Mesothelial cell of epicardium (in vitro differentiated cells): ENCODE results near the gene ZFYVE1. TPM values are rescaled to one million over a fixed set of nuclear protein-coding genes. Genes with fewer than 3 reads are reported as not detected.
"Not testable (repeated sequence)": the region's sequence is repeated elsewhere in the genome, so short reads cannot be mapped to it uniquely, and the experiment has no call there.

Experiments
- DNase-seq, 2 experiments: peaks; one replicate each; pipeline ENCODE4 v3.0.0; 2021; ENCODE audit warnings: low spot score in 2 of 2; ENCODE audit not compliant: unreplicated experiment in 2 of 2
- H3K27ac Mint-ChIP-seq: 2 replicates; pipeline ENCODE4 v1.8.0; 2021; ENCODE audit warnings: mixed read lengths
- H3K27me3 Mint-ChIP-seq: 2 replicates; pipeline ENCODE4 v1.8.0; 2021; ENCODE audit warnings: low read depth, mixed read lengths
- H3K36me3 Mint-ChIP-seq: 2 replicates; pipeline ENCODE4 v1.8.0; 2021; ENCODE audit warnings: mixed read lengths
- H3K4me1 Mint-ChIP-seq: 2 replicates; pipeline ENCODE4 v1.8.0; 2021; ENCODE audit warnings: mixed read lengths
- H3K4me3 Mint-ChIP-seq: 2 replicates; pipeline ENCODE4 v1.8.0; 2021; ENCODE audit warnings: mild to moderate bottlenecking, moderate library complexity, mixed read lengths
- H3K9me3 Mint-ChIP-seq: 2 replicates; pipeline ENCODE4 v1.8.0; 2021; ENCODE audit warnings: mixed read lengths
- CTCF ChIP-seq: fragments of 200-600 bp; sonication (generic); IDR thresholded peaks from one replicate; pipeline ENCODE4 v1.5.0; 2021; ENCODE audit warnings: antibody characterized with exemption; ENCODE audit not compliant: unreplicated experiment
- total RNA-seq: library from RNA; stranded (reverse); gene quantifications from 3 replicates; pipeline ENCODE4 v1.2.1, GENCODE V29; 2021

ZFYVE1 gene
- total RNA-seq, 1 donor from 2014 or later = 21.4 TPM

GRCh38 chr14:72970058-72970630 is 56.8 kb downstream of the ZFYVE1 start:
- DNase-seq = no peak
- Mint-ChIP-seq H3K36me3 (peaks cover 42% of the 10 kb centered on the region), H3K4me1 (no peaks in the 10 kb centered on the region), H3K4me3 (no peak overlapping the region), H3K27ac (no peak overlapping the region), H3K27me3 (no peaks in the 10 kb centered on the region), H3K9me3 (no peaks in the 10 kb centered on the region)
- no peak for TF ChIP-seq CTCF

- TF ChIP-seq CTCF = no peak
- DNase-seq = no peak
- H3K27me3 Mint-ChIP-seq = peaks cover 3% of the 10 kb centered on the region
- no peak overlapping the region for H3K4me3 Mint-ChIP-seq
- peaks cover 34% of the 10 kb centered on the region for H3K36me3 Mint-ChIP-seq
- no peaks in the 10 kb centered on the region for H3K9me3 Mint-ChIP-seq
- no peak overlapping the region for H3K27ac Mint-ChIP-seq
- H3K4me1 Mint-ChIP-seq = no peaks in the 10 kb centered on the region
Observed at GRCh38 chr14:72968316-72968715, 58.6 kb downstream of the ZFYVE1 start.

GRCh38 chr14:72966038-72966437 is 60.9 kb downstream of the ZFYVE1 start:
- no peaks in the 10 kb centered on the region for H3K9me3 Mint-ChIP-seq
- no peak for TF ChIP-seq CTCF
- H3K4me3 Mint-ChIP-seq = no peak overlapping the region
- peaks cover 35% of the 10 kb centered on the region for H3K36me3 Mint-ChIP-seq
- no peak for DNase-seq
- peaks cover 3% of the 10 kb centered on the region for H3K27me3 Mint-ChIP-seq
- no peaks in the 10 kb centered on the region for H3K4me1 Mint-ChIP-seq
- no peak overlapping the region for H3K27ac Mint-ChIP-seq

- no peak for TF ChIP-seq CTCF
- Mint-ChIP-seq H3K9me3 (no peaks in the 10 kb centered on the region), H3K4me3 (no peak overlapping the region), H3K27ac (no peak overlapping the region), H3K27me3 (peaks cover 3% of the 10 kb centered on the region), H3K36me3 (peaks cover 37% of the 10 kb centered on the region), H3K4me1 (no peaks in the 10 kb centered on the region)
- no peak for DNase-seq
Observed at GRCh38 chr14:72965249-72965648, 61.7 kb downstream of the ZFYVE1 start.

- Mint-ChIP-seq H3K4me3 (no peak overlapping the region), H3K9me3 (no peaks in the 10 kb centered on the region), H3K4me1 (no peaks in the 10 kb centered on the region), H3K27me3 (peaks cover 3% of the 10 kb centered on the region), H3K36me3 (peaks cover 31% of the 10 kb centered on the region), H3K27ac (no peak overlapping the region)
- DNase-seq = no peak
- TF ChIP-seq CTCF = no peak
Observed at GRCh38 chr14:72962829-72963312, 64.0 kb downstream of the ZFYVE1 start.

GRCh38 chr14:72962336-72962754 is 64.6 kb downstream of the ZFYVE1 start:
- peaks cover 27% of the 10 kb centered on the region for H3K36me3 Mint-ChIP-seq
- H3K4me1 Mint-ChIP-seq, H3K4me3 Mint-ChIP-seq, H3K9me3 Mint-ChIP-seq, H3K27me3 Mint-ChIP-seq, DNase-seq: not testable (repeated sequence)
- H3K27ac Mint-ChIP-seq = peak overlapping the region; percentile 59
